Thymus (tissue), 11 donors: ENCODE results near the gene TACC2. TPM values are rescaled to one million over a fixed set of nuclear protein-coding genes. Genes with fewer than 3 reads are reported as not detected.

Experiments used
- DNase-seq, 9 donors: peaks; one replicate each; pipeline ENCODE4 v3.0.0-alpha.2; 2013; ENCODE audit warnings: low spot score in 9 of 9, low read depth in 6 of 9, missing footprints in 1 of 9
- H3K27ac ChIP-seq, 2 donors: one replicate each; pipeline ENCODE4 v1.5.1; 2013; ENCODE audit warnings: control low read depth in 1 of 2, low read depth in 1 of 2, low read length in 1 of 2, mild to moderate bottlenecking in 1 of 2, moderate library complexity in 1 of 2
- H3K27me3 ChIP-seq, 2 donors: one replicate each; pipeline ENCODE4 v1.5.1; 2013; ENCODE audit warnings: low read length in 1 of 2; ENCODE audit not compliant: control insufficient read depth in 2 of 2, insufficient read depth in 1 of 2
- H3K36me3 ChIP-seq, 2 donors: one replicate each; pipeline ENCODE4 v1.5.1; 2013; ENCODE audit warnings: low read length in 1 of 2, mild to moderate bottlenecking in 1 of 2, moderate library complexity in 1 of 2; ENCODE audit not compliant: control insufficient read depth in 2 of 2, insufficient read depth in 2 of 2
- H3K4me1 ChIP-seq, 2 donors: one replicate each; pipeline ENCODE4 v1.5.1; 2013; ENCODE audit warnings: low read length in 2 of 2; ENCODE audit not compliant: control insufficient read depth in 2 of 2, insufficient read depth in 2 of 2
- H3K4me3 ChIP-seq, 2 donors: one replicate each; pipeline ENCODE4 v1.5.1; 2013; ENCODE audit warnings: low read length in 2 of 2, control low read depth in 1 of 2, mild to moderate bottlenecking in 1 of 2
- H3K9me3 ChIP-seq, 2 donors: one replicate each; pipeline ENCODE4 v1.5.1; 2013; ENCODE audit warnings: low read length in 1 of 2, mild to moderate bottlenecking in 1 of 2; ENCODE audit not compliant: control insufficient read depth in 2 of 2, insufficient read depth in 1 of 2
- WGBS: extraction: QIAGEN DNeasy Blood & Tissue Kit; methylation state at CpG from one replicate; pipeline ENCODE4 v1.1.7; 2013; 5-methylcytosine and 5-hydroxymethylcytosine counted together
- polyA plus RNA-seq: library from polyadenylated mRNA; stranded (reverse); fragments of 200-250 nt; gene quantifications from one replicate; pipeline ENCODE4 v1.2.3, GENCODE V29; 2013
- total RNA-seq: library from RNA; stranded (reverse); fragments of 120-200 nt; gene quantifications from one replicate; pipeline ENCODE4 v1.2.4, GENCODE V29; 2013
- donor health status: healthy.

The TACC2 gene
- total and polyA plus RNA-seq, 2 donors = 4.6 to 57.3 TPM

GRCh38 chr10:122168101-122168500 lies 179.1 kb downstream of the TACC2 start:
- no peak for DNase-seq
- 88% methylated on average over 5 of the region's 5 CpGs for WGBS
- H3K27me3 ChIP-seq = peaks cover 29 to 31% of the 10 kb centered on the region in 2 donors

GRCh38 chr10:122168598-122169394 lies 179.8 kb downstream of the TACC2 start:
- no peaks in the 10 kb centered on the region for H3K36me3 ChIP-seq
- WGBS = 84% methylated on average over 3 of the region's 3 CpGs
- no peak overlapping the region for H3K4me3 ChIP-seq
- no peak overlapping the region for H3K27ac ChIP-seq
- peaks cover 0 to 2% of the 10 kb centered on the region in 2 donors for H3K4me1 ChIP-seq
- H3K9me3 ChIP-seq = no peaks in the 10 kb centered on the region
- DNase-seq = no peak
- peaks cover 22 to 26% of the 10 kb centered on the region in 2 donors for H3K27me3 ChIP-seq

More at GRCh38 chr10:122168101-122168500, 179.1 kb downstream of the TACC2 start:
- no peaks in the 10 kb centered on the region for H3K36me3 ChIP-seq
- H3K9me3 ChIP-seq = no peaks in the 10 kb centered on the region
- H3K4me1 ChIP-seq = peaks cover 0 to 2% of the 10 kb centered on the region in 2 donors
- H3K4me3 ChIP-seq = no peak overlapping the region
- H3K27ac ChIP-seq = no peak overlapping the region

- no peak for DNase-seq
- WGBS = 63% methylated on average over 7 of the region's 7 CpGs
- Histone ChIP-seq H3K4me3 (no peak overlapping the region), H3K27me3 (peaks cover 2 to 8% of the 10 kb centered on the region in 2 donors), H3K9me3 (no peaks in the 10 kb centered on the region), H3K4me1 (no peaks in the 10 kb centered on the region), H3K36me3 (no peaks in the 10 kb centered on the region), H3K27ac (no peak overlapping the region)
Observed at GRCh38 chr10:122170802-122171201, 181.8 kb downstream of the TACC2 start.

- H3K27ac ChIP-seq = no peak overlapping the region
- DNase-seq = no peak
Observed at GRCh38 chr10:122171302-122172075, 182.5 kb downstream of the TACC2 start.

GRCh38 chr10:122172361-122173008 lies 183.5 kb downstream of the TACC2 start:
- 80% methylated on average over 12 of the region's 12 CpGs for WGBS

More at GRCh38 chr10:122171302-122172075, 182.5 kb downstream of the TACC2 start:
- Histone ChIP-seq H3K4me3 (no peak overlapping the region), H3K36me3 (no peaks in the 10 kb centered on the region), H3K9me3 (no peaks in the 10 kb centered on the region), H3K4me1 (no peaks in the 10 kb centered on the region), H3K27me3 (peaks cover 0 to 2% of the 10 kb centered on the region in 2 donors)
- WGBS = 82% methylated on average over 7 of the region's 7 CpGs

GRCh38 chr10:122173337-122173736 lies 184.4 kb downstream of the TACC2 start:
- H3K27ac ChIP-seq = no peak overlapping the region
- WGBS = 83% methylated on average over 7 of the region's 7 CpGs
- H3K9me3 ChIP-seq = no peaks in the 10 kb centered on the region
- DNase-seq = no peak
- no peak overlapping the region for H3K4me3 ChIP-seq
- no peaks in the 10 kb centered on the region for H3K4me1 ChIP-seq
- peaks cover 0 to 2% of the 10 kb centered on the region in 2 donors for H3K27me3 ChIP-seq
- no peaks in the 10 kb centered on the region for H3K36me3 ChIP-seq

More at GRCh38 chr10:122172361-122173008, 183.5 kb downstream of the TACC2 start:
- H3K27ac ChIP-seq = no peak overlapping the region
- H3K36me3 ChIP-seq = no peaks in the 10 kb centered on the region
- DNase-seq = no peak
- H3K27me3 ChIP-seq = peaks cover 0 to 2% of the 10 kb centered on the region in 2 donors
- no peak overlapping the region for H3K4me3 ChIP-seq
- H3K4me1 ChIP-seq = no peaks in the 10 kb centered on the region
- H3K9me3 ChIP-seq = no peaks in the 10 kb centered on the region

GRCh38 chr10:122173766-122174435 lies 184.9 kb downstream of the TACC2 start:
- Histone ChIP-seq H3K27ac (no peak overlapping the region), H3K36me3 (no peaks in the 10 kb centered on the region), H3K4me1 (no peaks in the 10 kb centered on the region), H3K9me3 (no peaks in the 10 kb centered on the region), H3K27me3 (peaks cover 0 to 2% of the 10 kb centered on the region in 2 donors), H3K4me3 (no peak overlapping the region)
- WGBS = 91% methylated on average over 8 of the region's 8 CpGs
- no peak for DNase-seq

GRCh38 chr10:122176232-122177213 lies 187.6 kb downstream of the TACC2 start:
- Histone ChIP-seq H3K27ac (no peak overlapping the region), H3K9me3 (no peaks in the 10 kb centered on the region), H3K4me3 (no peak overlapping the region), H3K4me1 (no peaks in the 10 kb centered on the region), H3K27me3 (peaks cover 0 to 2% of the 10 kb centered on the region in 2 donors), H3K36me3 (no peaks in the 10 kb centered on the region)
- 81% methylated on average over 4 of the region's 4 CpGs for WGBS
- no peak for DNase-seq
